Neural progenitor cell (in vitro differentiated cells): Measurements from ENCODE around the gene DPF3.

ENCODE experiments used
- EZH2 ChIP-seq: fragments of 200-600 bp; sonication (generic); IDR thresholded peaks from 2 replicates; pipeline ENCODE4 v1.6.1; 2017; ENCODE audit warnings: antibody characterized with exemption, mild to moderate bottlenecking, moderate library complexity
- TF ChIP-seq, protein P1 (sequence below): fragments of 200-600 bp; sonication (generic); IDR thresholded peaks from 2 replicates; pipeline ENCODE4 v1.5.1; 2017; ENCODE audit warnings: antibody characterized with exemption, mild to moderate bottlenecking

DNA sequence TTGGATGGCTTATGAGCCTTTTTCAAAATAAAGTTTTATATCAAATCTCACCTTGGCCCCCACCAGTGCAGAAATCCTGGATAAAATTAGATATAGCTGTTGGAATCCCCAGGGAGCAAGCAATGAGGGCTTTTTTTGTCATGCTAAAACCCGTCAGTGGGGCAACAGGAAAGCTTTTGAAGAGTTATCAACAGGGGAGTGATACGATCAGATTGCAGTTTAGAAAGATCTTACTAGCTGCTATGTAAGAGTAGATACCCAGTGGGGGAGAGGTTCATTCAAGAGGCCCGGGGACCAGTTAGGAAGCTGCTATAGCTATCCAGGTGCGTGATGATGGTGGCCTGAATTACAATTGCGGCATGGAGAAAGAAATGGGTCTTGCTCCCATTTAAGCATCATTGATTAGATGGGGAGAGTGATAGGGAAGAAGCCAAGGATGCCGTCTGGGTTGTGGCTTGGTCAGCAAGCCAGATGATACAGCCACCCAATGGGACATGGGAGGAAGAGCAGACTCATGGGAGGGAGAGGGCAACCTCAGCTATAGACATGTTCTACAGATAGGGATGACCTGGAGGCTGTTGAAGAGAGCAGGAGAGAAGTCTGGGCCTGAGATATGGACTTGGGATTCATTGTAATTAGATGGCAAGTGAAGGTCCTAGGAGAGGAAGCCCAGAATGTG is 272.4 kb downstream of the DPF3 start:
- TF ChIP-seq, protein P1, sequence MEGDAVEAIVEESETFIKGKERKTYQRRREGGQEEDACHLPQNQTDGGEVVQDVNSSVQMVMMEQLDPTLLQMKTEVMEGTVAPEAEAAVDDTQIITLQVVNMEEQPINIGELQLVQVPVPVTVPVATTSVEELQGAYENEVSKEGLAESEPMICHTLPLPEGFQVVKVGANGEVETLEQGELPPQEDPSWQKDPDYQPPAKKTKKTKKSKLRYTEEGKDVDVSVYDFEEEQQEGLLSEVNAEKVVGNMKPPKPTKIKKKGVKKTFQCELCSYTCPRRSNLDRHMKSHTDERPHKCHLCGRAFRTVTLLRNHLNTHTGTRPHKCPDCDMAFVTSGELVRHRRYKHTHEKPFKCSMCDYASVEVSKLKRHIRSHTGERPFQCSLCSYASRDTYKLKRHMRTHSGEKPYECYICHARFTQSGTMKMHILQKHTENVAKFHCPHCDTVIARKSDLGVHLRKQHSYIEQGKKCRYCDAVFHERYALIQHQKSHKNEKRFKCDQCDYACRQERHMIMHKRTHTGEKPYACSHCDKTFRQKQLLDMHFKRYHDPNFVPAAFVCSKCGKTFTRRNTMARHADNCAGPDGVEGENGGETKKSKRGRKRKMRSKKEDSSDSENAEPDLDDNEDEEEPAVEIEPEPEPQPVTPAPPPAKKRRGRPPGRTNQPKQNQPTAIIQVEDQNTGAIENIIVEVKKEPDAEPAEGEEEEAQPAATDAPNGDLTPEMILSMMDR = no peak
- no peak for TF ChIP-seq EZH2
